HG03354 (cell line): Measurements from ENCODE around the gene ZNF396.

Source experiments
- ATAC-seq: cut with Tn5 transposase; IDR thresholded peaks from one replicate; pipeline ENCODE4 v1.9.1; 2021; ENCODE audit warnings: mild to moderate bottlenecking; ENCODE audit not compliant: unreplicated experiment, poor library complexity, severe bottlenecking

The ZNF396 gene

DNA sequence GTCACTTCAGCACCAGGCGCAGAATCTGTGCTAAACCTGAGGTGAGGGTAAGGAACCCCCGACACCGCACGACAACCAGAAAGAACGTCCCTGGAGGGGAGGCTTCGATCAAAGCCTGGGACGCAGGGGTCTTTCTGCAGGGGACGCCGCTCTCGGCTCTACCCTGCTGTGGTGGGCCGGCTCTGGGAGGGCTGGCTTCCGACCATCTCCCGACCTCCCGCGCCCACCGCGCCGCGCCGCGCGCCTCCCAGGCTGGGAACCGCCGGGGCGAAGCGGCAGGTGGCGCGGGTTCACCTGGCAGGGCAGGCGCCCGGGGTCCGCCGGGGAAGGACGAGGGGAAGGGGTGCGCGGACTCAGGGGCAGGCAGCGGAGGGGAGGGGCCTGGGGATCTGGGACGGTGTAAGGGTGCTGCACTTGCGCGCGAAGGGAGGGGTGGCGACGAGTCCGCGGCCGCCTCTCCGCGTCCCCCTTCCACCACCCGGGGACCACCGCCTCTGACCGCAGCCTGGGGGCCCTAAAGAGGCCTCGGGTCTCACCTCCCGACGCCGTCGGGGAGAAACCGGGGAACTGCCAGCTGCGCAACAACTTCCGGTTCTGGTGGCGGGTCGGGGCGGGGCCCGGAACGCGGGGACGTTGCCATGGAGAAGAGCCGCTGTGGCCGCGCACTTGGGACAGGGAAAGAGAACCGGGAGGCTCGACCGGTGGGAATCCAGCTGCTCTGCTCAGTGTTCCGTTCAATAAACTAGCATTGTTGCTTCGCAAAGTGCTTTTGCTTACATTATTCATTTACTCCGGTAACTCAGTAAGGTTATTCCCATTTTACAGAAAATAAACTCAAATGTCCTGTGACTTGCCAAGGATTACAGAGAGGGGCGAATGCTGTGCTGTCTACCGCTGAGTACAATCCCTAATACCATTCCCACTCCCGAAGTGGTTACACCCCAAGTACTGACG lies at the start of gene ZNF396:
ZNF396 (minus strand) TSS at position 596 of the 954 bp plus-strand sequence. CDS start 3,045 bp downstream, outside the sequence.
- peak; percentile 88 for ATAC-seq

DNA sequence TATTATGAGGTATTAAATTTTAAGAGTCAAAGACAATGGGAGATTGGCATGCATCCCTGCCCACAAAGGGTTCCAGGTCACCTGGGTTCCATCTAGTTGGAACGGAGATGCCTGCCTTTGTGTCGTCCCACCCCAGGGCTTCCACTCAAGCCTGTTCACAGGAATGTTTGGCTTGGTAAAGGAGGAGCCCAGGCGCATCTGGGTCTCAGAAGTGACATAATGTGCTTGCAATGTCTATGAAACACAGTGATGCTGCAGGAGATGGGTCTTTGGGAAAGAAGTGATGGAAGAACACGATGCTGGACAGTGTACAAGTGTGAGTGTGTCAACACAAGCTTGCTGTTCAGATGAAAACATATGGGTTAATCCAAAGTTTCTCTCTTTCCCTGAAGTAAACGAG lies 49.6 kb upstream of the ZNF396 start:
- no peak for ATAC-seq

DNA sequence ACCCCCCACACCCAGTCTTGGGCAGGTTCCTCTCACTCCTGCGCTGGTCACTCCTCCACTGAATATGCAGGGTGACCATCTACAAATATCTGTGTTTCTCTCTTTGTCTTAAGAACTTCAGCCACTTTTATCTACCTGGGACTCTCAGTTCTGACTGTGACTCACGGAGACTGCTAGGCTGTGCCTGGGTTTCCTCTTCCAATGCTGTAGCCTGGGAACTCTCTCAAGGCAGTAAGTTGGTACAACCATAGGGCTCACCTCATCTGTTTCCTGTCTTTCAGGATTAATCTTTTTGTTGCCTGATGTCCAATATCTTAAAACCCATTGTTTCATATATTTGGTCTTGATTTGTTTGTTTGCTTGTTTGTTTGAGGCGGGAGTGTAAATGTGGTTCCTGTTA lies 47.2 kb upstream of the ZNF396 start:
- ATAC-seq, result no peak

- ATAC-seq, result no peak
Observed at GRCh38 chr18:35422237-35422636, 45.1 kb upstream of the ZNF396 start.

DNA sequence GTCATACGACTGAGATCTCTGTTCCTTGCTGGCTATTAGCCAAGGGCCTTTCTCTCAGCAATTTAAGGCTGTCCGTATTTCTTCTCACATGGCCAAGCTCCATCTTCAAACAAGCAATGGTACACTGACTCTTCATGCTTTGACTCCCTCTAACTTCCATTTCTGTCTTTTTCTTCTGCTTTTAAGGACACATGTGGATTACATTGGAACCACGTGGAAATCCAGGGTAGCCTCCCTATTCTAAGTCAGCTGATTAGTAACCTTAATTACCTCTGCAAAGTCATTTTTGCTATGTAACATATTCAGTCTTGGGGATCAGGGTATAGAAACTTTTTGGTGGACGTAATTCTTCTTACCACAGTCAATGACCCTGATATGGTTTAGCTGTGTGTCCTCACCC lies 41.5 kb upstream of the ZNF396 start:
- no peak for ATAC-seq

DNA sequence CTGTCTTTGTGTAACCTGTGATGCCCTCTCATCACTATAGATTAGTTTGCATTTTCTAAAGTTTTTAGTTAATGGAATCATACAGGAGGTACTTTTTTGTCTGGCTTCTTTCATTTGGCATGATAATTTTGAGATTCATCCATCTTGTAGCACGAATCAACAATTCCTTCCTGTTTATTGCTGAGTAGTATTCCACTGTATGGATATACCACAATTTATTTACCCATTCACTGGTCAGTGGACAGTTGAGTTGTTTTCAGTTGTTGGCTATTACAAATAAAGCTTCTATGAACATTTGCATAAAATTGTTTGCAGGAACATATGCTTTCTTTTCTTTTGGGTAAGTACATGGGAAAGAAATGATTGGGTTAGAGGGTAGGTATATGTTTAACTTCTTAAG lies 40.1 kb upstream of the ZNF396 start:
- no peak for ATAC-seq

GRCh38 chr18:35415511-35416073 lies 38.5 kb upstream of the ZNF396 start:
- ATAC-seq, result peak; percentile 43

GRCh38 chr18:35413163-35413511 lies 36.0 kb upstream of the ZNF396 start:
- no peak for ATAC-seq

- no peak for ATAC-seq
Observed at GRCh38 chr18:35411625-35412351, 34.7 kb upstream of the ZNF396 start.

- peak; percentile 75 for ATAC-seq
Observed at GRCh38 chr18:35410561-35410960, 33.4 kb upstream of the ZNF396 start.

DNA sequence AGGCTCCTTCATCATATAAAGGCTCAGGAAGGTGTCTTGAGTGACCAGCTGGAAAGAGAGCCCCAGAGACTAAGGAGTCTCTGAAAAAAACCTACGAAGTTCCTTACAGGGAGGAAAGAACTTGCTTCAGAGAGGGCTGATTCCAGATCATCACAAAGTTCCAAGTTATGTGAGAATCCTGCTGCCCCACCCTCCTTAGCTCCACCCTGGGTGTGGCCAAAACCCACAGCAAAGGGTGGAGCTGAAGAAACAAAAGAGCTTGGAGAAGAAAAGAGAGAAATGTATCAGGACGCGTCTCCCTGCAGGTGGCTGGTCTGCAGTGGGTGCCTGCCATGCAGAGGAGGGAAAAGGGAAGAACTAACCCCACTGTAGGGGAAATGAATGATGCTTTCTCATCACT lies 32.8 kb upstream of the ZNF396 start:
- ATAC-seq, result no peak

DNA sequence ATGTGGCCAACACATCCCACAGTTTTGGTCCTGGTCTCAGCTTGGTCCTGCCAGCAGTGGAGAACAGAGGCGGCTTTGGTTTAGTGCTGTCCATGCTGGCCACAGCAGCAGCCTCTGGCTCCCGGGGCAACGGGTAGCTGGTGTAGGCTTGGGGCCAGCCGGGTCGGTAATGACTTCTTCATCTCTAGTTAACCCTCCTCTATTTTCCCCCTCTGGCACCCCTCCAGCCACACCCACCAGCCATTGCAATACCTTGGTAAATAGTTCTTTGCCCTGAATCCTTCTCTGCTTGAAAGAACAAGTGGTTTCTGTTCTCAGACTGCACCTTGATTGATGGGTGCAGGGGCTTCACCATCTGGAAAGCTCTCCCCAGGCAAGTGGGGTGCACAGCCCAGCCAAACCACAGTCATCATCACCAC lies 31.7 kb upstream of the ZNF396 start:
- ATAC-seq, result no peak

DNA sequence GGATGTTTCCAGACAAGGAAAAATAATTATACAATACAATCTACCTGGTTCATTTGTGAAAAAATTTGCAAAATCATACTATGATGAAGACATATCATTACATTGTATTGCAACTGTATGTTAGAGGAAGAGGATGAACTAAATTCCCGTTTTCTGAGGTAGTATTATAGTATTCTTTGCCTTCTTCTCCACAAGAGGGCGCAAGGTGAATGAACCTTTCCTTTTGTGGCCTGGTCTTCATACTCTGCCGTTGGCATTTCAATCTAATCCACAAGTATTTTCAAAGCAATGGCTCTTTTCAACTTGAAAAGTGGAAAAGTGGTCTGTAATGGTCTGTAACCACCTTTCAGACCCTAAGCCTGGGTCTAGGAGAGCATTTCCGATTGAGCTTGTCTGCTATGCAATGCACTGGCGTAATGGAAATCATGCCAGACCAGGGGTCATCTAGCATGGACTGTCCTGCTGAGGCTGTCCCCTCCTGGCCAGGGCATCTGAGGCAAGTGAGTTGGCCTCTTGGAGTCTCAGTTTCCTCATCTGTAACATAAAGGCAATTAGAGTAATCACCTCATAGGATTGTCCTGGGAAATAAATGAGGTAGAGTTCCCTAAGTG lies 30.8 kb upstream of the ZNF396 start:
- peak; percentile 65 for ATAC-seq

- no peak for ATAC-seq
Observed at GRCh38 chr18:35406666-35407065, 29.5 kb upstream of the ZNF396 start.

- no peak for ATAC-seq
Observed at GRCh38 chr18:35397976-35398375, 20.8 kb upstream of the ZNF396 start.

GRCh38 chr18:35393716-35394115 lies 16.6 kb upstream of the ZNF396 start:
- no peak for ATAC-seq

- ATAC-seq, result no peak
Observed at GRCh38 chr18:35392375-35392774, 15.2 kb upstream of the ZNF396 start.

DNA sequence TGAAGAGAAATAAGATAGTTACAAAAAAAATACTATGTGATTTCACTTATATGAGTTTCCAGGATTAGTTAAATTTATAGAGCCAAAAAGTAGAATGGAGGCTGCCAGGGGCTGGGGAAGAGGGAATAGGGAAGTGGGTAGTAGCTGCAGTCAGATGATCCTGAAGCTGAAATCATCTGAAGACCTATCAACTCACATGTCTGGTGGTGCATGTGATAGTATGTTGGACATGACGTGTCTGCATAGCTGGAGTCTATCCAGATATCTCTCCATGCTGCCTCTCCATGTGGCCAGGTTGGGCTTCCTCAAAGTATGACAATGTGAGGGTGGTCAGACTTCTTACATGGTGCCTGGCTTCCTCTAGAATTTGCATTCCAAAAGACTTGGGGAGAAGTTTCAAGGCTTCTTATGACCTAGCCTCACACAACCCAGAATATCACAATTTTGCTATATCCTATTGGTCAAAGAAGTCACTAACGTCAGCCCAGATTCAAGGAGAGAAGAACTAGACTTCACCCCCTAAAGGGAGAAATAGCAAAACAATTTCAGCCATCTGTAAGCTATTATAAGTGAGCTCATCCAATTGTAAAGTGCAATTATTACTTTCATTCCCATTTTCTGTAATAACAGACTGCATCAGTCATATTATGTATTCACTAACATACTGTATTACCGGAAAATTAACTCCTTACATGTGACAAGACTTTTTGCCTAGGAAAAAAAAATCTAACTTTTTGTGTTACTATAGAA lies 14.0 kb upstream of the ZNF396 start:
- no peak for ATAC-seq

DNA sequence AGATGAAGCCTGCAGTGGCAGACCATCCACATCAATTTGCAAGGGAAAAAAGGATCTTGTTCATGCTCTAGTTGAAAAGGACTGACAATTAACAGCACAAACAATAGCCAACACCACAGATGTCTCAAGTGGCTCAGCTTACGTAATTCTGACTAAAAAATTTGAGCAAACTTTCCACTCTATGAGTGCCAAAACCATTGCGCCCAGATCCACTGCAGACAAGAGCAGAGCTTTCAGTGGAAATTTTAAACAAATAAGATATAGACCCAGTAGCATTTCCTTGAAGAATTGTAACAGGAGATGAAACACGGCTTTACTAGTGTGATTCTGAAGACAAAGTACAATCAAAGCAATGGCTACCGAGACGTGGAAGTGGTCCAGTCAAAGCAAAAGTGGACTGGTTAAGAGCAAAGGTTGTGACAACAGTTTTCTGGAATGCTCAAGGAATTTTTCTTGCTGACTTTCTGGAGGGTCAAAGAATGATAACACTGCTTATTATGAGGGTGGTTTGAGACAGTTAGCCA lies 12.0 kb upstream of the ZNF396 start:
- ATAC-seq, result no peak
